IPS DF 4.7 (cell line): ENCODE data around the gene GRM8.

Experiments
- DNase-seq: peaks from one replicate; pipeline ENCODE4 v3.0.0-alpha.2; 2013; ENCODE audit warnings: low spot score; ENCODE audit errors: extremely low read depth

Gene GRM8

DNA sequence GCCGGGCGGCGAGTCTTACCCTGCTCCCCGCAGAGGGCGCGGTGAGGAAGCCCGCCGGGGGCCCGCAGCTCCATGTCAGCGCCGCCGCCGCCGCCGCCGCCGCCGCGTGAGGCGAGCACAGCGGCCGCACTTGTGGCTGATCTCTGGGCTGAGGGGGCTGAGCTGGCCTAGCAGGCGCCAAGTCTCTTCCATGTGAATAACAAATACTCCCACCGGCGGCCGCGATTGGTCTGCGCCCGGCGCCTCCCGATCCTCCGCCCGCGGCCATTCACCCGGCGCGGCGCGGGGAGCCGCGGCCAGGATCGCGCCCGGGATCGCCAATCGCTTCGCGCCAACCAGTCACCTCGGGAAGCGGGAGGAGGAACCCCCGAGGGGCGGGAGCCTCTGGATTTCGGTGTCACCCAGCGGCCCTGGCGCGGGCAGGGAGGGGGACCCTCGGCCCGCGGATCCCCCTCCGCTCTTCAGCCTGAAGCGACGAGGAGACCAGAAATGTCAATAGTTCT is at the start of gene GRM8:
Gene GRM8, minus strand, starts transcription at position 164 of the 503 bp plus-strand sequence.
- DNase-seq, result no peak

DNA sequence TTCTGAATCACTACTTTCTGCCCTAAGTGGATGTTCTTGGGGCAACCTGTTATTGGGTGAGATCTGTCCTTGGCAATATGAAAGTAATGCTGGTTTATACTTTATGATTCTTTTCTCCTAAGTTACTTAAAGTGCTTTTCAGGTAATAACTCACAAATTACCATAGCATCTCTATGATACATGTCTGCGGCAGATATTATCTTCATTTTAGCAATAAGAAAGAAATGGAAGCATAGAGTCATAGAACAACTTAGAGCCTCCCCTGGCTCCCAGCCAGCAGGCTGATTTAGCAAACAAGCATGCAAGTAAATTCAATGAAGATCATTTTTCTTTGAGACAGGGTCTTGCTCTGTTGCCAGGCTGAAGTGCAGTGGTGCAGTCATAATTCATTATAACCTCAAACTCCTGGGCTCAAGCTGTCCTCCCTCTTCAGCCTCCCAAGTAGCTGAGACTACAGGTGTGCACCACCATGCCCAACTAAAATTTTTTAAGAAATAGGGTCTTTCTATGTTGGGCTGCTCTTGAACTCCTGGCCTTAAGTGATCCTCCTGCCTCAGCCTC is 38.1 kb upstream of the GRM8 start:
- DNase-seq, result no peak

DNA sequence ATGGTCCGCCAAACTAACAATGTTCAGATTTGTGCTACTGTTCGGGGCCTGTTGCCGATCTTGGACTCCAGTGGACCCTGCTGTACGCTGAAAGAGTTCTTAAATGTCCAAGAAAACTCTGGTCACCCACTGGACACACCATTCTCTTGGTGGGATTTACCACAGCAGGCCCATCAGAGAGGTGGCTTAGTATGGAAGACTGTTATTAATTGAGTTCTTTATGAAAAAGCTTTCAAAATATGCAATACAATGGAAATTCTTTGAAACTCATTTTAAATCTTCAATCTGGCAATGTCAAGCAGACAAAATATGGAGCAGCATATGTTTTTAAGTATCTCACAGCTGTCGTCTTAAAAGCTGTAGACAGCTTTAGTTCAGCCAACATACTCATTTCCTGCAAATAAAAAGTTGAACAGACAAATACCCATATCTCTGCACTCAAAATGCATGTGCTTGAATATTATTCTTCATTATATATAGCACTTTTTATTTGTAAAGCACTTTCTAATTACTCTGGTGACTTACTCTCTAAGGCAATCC is 37.4 kb upstream of the GRM8 start:
- DNase-seq, result no peak

DNA sequence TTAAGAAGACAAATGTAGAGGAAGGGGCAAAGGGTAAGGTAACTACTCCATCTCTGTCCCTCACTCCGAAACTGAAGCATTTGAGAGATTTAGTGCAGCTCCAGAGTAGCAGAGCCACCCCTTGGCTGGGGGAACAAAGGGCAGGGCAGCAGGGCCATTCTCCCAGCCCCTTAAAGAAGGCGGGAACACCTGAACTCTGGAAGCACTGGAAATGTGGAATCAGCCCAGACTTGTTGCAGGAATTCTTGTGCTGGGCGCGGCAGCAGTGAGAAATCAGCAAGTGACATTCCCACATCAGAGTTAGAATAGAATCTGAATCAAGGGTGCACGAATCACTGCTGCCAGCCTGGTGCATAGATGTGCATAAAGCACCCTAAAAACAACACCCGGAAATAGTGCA is 34.4 kb upstream of the GRM8 start:
- no peak for DNase-seq

DNA sequence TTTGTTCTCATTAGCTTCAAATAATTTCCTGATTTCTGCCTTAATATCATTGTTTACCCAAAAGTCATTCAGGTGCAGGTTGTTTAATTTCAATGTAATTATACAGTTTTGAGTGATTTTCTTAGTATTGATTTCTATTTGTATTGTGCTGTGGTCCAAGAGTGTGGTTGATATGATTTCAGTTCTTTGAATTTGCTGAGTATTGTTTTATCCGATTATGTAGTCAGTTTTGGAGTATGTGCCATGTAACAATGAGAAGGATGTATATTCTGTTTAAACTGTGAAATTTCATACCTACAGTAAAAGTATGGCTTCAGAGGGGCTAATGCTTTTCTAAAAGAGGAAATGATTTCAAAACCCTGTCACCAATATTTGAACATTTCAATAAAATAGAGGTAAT is 17.4 kb upstream of the GRM8 start:
- DNase-seq, result no peak

DNA sequence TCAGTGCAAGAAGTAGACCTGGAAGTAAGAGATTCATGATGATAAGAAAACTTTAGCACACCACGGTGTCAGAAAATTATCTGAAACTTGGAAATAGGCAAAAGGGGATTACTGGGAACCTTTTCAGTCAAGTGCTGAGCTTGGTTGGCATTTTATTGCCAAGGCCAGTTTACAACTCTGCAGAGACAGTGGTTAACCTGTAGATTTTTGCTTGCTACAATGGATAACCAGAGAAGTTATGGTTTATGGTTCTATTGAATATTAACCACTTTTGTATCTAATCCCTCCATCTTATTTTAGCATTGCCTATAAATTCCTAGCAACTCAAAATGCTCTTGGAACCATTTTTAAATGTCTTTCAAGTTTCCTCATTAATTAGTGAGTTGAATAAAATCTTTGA is 13.3 kb upstream of the GRM8 start:
- no peak for DNase-seq

DNA sequence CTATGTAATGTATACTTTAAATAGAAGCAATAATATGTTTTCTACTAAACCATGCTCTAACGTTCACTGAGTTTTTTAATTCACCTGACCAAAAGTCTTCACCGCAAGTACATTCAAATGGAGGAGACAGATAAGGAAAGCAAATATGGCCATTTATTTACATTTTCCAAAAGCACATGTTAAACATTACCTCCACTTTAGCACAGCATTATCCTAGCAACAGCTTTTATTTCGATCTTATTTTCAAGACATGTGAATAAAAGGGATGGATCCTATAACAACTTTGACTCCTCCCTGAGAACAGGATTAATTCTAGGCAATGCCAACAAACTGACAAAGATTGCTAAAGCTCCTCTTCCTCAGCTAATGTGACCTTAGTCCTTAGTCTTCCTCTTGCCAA is 11.5 kb upstream of the GRM8 start:
- no peak for DNase-seq

DNA sequence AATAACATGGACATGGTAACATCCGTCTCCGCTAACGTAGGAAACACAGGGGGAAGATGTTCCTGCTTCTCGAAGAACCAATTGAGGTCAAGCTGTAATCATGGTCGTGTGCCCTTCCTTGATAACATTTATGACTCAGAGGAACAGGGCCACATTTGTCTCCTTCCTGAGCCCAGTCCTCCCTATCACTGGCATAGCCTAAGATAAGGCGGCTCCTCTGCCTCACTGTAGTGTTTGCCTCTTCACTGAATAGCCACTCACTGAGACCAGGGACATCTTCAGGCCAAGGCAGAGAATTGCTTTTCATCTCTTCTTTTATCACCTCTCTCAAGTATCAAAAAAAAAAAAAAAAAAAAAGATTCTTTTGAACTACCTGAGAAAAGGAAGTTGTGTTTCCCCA is 5.4 kb upstream of the GRM8 start:
- no peak for DNase-seq

DNA sequence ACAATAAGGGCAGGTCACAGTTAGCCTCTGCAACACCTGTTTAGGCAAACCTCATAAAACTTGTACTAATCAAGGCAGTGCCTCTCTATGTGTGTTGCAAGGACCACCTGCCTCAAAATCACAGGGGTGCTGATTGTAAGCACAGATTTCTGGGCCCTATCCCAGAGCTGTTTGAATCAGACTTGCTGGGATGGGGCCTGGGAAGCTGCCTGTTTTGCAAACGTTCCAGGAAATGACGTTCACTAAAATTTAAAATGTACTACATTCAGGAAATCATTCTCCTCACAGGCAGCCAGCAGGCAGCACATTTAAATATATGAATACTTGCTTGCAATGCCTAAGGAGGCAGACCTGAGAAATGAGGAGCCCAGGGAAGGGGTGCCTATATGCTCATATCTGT is 4.3 kb upstream of the GRM8 start:
- DNase-seq, result no peak

DNA sequence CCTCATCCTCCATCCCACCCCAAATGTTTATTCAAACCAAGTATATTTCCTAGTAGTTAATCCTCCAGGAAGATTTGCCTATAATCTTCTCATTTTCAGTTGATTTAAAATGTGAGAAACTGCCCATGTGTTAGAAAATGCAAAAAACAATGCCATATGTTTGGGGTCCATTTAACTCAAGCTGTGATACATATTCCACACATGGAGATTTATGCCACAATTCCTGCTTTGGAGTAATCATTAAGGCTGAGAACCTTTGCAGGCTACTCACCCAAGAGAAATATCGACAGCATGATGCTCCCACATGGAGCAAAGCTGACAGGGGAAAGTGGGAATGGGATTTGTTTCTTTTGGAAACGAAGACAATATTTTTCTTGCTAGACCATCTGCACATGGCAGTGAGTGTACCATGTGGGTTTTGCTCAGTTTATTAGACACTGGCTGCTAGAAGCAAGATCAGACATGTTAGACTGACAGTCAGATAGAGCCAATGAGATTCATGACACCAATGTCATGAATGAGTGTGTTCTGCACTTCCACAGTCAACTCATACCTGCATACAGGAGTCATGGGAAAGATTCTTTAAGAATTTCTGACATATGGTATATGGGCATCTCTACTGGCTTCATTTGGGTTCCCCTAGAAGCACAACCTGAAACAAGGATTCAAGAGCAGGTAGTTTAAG is 3.4 kb upstream of the GRM8 start:
- no peak for DNase-seq

DNA sequence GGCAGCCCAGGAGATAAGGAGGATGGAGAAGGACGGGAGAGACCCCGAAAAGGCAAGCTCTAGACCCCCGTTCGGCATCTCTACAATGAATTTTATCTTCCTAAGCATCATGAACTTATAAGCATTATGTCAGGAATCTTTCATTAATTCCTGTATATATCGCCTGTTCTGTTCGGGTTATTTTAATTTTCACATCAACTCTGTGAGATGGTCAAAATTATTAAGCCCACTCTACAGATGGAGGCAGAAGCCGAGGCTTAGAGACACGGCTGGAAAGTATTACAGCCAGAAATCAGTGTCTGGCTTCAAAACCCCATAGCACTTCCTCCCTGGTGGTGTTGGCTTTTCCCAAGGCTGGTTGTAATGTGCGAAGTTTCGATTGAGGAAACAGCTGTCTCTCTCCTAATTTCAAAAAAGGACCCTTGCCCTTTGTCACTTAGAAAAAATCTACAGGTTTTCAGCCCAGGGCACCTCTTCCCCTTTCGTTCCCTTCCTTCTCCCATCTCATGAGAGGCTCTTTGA is 1.5 kb upstream of the GRM8 start:
- DNase-seq, result no peak

DNA sequence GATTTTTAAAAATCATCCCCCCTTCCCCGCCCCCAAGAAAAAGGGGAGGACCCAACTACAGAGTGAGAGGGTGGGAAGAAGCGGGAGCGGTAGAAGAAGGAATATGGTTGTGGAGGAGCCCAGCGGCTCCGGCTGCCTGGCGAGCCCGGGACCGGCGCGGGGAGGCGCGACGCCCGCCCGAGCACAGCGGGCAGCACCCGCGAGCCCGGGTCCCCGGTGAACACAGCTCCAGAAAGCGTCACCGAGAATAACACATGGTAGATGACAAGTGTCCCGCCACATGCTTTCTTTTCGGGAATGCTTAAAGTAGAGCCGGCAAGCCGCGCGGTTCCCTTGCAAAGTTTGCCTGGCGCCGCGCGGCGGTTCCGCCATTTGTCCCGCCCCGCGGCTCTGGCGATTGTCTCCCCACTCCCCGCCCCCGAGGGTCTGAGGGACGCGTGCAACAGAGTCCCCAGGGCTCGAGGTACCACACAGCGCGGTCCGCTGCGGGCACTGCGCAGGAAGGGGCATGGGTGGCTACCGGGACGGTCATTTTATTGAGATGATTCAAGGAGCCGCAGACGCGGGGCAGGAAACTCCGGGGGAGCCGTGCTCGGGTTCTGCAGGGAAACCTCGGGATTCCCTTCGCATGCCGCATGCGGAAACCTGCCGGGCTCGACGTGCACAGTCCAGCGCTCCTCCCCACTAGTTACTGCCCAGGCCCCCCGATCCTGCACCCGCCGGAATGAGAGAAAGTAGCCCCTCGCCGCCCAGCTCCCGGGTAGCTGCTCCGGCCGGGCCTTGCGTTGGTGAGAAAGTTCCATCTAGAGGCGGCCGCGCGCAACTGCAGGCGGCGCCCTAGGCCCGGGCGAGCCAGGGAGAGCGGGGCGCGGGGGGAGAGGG is 781 bp upstream of the GRM8 start:
- DNase-seq, result no peak

DNA sequence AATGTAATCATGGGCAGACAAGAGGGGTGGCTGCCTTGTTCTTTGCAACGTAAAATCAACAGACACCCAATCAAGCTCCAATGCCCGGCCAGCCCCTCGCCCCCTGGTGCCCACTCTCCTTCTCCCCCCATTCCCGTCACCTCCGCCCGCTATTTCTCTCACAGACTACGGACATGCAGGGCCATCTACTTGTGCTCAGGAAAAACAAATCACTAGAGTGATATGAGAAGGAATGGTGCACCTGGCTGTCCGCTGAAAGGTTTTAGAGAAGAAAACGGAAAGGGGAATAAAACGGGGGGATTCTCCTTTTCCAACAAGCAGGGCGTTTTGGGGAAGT is 396 bp downstream of the GRM8 start:
- DNase-seq, result no peak

DNA sequence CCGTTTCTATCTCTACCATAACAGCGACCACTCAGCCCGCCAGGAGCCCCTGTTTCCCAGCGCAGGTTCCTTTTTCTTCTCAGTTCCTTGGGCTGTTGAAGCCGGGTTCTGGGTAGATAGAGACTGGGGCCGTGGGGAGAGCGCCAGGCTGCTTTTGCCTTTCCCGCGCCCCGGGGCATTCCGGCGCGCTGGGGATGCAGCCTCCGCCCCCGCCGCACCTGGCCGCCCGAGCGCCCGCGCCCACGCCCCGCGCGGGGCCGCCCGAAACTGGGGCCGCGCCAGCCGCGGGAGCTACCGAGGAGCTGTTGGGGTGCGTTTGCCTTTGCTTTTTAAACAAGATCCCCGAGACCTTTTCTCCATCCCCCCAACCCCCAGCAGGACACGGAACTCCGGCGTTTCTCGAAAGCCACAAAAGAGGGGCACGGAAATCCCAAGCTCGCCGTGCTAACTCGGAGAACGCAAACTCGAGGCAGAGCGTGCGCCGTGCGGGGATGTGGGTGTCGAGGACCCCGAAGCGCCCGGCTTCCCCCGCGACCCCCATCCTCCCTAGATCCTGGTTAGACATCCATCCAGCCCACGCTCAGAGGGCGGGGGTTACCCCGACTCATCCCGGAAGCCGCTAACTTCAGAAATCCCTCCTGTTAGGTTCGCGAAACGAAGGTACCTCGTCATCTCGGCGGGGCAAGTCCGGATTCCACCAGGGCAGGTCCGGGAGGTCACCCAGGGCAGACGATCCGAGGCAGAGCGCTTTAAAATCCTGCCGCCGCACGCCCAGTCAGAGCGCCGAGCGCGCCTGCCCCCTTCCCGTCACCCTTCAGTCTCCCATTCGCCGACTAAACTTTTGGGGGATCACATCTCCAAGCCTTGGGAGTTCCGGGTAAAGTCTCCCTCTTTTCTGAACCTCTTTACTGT is 1.0 kb downstream of the GRM8 start:
- DNase-seq, result no peak

DNA sequence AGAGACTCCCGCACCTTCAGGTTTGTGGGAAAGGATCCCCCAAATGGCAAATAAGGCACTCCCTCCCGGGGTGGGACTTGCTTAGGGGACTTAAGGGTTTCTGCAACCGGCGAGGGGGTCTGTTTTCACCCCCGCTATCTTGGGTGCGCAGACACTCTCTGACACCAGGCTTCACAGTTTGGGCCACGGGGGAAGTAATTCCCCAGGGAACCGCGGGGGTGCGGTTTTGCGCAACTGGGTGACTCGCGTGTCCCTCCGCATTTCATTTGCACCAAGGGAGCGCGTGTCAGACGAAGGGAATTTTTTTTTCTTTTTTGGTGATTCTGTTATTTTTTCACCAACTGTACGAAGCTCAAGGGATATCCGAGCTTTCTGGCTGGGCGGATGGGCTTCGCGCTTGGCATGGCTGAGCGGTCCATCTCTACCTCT is 1.7 kb downstream of the GRM8 start:
- DNase-seq, result no peak

DNA sequence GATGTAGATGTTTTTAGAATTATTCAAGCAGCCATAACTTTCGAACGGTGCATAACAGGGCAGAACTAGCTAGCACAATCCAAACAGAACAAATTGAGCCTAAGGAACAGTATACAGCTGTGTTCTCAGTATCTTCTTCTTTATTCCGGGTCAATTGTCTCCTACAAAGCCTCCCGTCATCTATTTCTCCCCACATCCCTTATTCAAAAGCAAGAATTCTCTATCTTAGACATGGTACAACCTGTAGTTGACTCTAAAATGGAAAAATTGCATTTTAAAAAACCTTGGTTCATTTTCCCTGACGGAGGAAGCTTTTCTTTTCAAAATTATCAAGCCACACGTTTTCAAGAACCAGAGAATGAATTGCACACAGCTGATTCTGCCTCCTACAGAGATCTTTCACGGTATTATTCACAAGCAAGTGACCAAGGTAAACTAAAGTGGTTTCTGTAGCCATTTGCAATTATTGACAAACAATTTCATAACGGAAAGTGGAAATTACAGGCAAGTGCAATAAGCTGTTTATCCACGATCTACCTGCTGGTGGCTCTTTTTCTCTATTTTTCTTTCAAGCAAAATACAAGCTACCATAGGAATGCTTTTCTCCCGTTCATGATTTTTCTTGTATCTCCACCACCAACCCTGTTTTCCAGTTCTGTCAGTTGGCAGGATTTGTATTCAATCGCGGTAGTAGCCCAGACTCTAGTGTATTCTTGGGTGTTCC is 2.3 kb downstream of the GRM8 start:
- DNase-seq, result no peak

DNA sequence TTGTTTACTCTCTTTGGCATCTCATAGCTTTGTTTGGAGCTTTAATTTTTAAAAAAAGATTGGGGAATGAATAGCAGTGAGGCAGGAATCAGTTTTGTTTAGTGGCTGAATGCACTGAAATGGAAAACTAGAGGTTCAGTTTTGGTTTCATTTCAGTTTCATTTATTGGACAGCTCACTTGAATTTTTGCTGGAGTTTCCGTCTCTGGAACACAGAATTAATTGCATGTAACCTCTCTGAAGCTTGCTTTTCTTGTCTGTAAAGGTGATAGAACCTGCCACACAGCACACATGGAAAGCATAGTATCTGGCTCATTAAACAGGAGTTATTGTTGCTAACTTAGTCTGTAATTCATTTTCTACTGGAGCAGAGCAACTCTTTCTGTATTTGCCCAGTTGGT is 7.1 kb downstream of the GRM8 start:
- no peak for DNase-seq

DNA sequence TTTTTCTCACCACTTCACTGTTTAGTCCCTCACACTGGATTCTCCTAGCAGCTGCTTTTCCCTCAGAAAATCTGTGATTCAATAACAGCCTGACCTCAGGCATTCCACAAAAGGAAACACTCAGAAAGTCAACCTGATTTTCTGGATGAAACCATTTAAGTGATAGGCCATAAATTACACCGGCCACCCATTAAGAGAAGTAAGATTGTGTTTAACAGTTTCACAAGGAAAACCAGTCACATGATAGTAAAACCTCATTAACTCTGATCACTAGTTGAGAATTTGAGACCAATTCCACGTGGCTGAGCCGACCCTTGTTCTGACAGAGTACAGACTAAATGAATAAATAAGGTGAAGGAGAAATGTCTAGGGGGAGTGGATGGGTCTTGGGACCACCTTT is 7.7 kb downstream of the GRM8 start:
- DNase-seq, result no peak

DNA sequence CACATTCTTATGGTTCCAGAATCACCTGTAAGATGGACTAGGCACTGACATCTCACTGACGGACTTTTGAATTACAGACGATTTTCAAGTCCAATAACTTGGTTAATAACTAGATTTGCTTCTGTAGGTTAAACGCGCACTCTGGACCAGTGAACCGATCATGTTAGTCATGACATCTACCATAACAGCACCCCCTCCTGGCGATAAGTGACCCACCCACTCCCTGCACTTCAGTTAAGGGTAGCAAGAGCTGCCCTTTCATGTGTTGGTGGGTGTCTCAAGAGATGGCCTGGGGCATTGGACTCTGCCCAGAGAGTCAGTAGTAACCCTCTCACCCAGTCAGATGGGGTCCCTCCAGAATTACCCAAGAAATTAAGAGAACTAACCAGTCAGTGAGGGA is 12.9 kb downstream of the GRM8 start:
- no peak for DNase-seq

DNA sequence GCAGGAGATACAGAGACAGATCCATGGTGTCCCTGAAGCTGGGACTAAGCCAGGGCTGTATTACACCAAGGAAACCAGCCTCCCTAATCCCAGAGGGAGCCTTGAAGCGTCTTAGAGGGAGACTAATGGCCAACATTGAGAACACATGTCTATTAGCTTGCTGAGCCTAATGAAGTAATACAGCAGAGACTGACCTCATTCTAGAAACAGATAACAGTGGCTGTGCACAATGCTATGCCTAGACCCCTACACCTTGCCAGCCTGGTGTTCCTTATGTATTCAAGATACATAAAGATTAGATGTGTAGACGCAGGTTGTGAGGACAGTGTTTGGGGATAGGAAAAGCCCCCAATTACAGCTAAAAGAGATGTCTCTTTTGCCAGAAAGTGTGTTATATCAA is 19.1 kb downstream of the GRM8 start:
- DNase-seq, result no peak
